Bladder microvascular endothelial cell (primary cell): ENCODE measurements around the gene DEFB131B. TPM values are rescaled to one million over a fixed set of nuclear protein-coding genes. Genes with fewer than 3 reads are reported as not detected.

Experiments used
- total RNA-seq: library from RNA; depleted of rRNA; stranded (reverse); fragments of >200 nt; gene quantifications from 2 replicates; pipeline ENCODE4 v1.2.3, GENCODE V29; 2014

DEFB131B gene
- total RNA-seq, result not detected in 2 replicates

GRCh38 chr11:71878059-71878458, at the start of gene DEFB131B:
DEFB131B (plus strand) TSS chr11:71878453; CDS start chr11:71878453, 0 bp downstream.

GRCh38 chr11:71832811-71833210, 45.4 kb upstream of the DEFB131B start, which contains the start of gene DEFB108B:
DEFB108B (plus strand) TSS chr11:71833200; CDS start chr11:71833200, 0 bp downstream.

GRCh38 chr11:71927820-71928736, 49.8 kb downstream of the DEFB131B start, which contains the start of gene XNDC1N:
XNDC1N (minus strand) TSS chr11:71928594; CDS start chr11:71923353, 5,241 bp downstream.

GRCh38 chr11:71928737-71929443, 50.6 kb downstream of the DEFB131B start, which contains the start of gene RNF121:
RNF121 (plus strand) TSS chr11:71929046; CDS start chr11:71929062, 16 bp downstream.

Other genes with a start within 250 kb of the DEFB131B start
- gene DEFB108B, start 45.3 kb upstream of the DEFB131B start, total RNA-seq, result not detected in 2 replicates
- 3.6 and 6.8 TPM in 2 replicates for gene XNDC1N, start 50.1 kb downstream of the DEFB131B start, total RNA-seq
- 13.3 and 42.8 TPM in 2 replicates for gene RNF121, start 50.6 kb downstream of the DEFB131B start, total RNA-seq
- 2.6 and 6.0 TPM in 2 replicates for gene IL18BP, start 120.5 kb downstream of the DEFB131B start, total RNA-seq
- gene NUMA1, start 202.1 kb downstream of the DEFB131B start, total RNA-seq, result 131 and 164 TPM in 2 replicates
- 1.9 and 7.0 TPM in 2 replicates for gene LRRC51, start 202.4 kb downstream of the DEFB131B start, total RNA-seq
- gene LAMTOR1, start 224.8 kb downstream of the DEFB131B start, total RNA-seq, result 62.2 and 63.6 TPM in 2 replicates
- not detected in 2 replicates for gene TOMT, start 227.5 kb downstream of the DEFB131B start, total RNA-seq
- gene ANAPC15, start 234.2 kb downstream of the DEFB131B start, total RNA-seq, result 22.1 and 24.3 TPM in 2 replicates